CD4-positive, alpha-beta T cell (primary cell): Measurements from ENCODE around the gene PTPRM. TPM values are rescaled to one million over a fixed set of nuclear protein-coding genes. Genes with fewer than 3 reads are reported as not detected.

ENCODE experiments used
- ATAC-seq: fragments of 200-7000 bp; cut with Tn5 transposase; one replicate; pipeline ENCODE4 v1.10.0; 2022; ENCODE audit warnings: mild to moderate bottlenecking; ENCODE audit not compliant: poor library complexity
- CTCF ChIA-PET: fragments of 350-600 bp; sonication (Branson Sonifier 250); formaldehyde crosslinking; loops from one replicate; lab custom pipeline; 2021; ENCODE audit warnings: antibody characterized with exemption, inconsistent platforms; lab: Charles Lee
- POLR2A ChIA-PET: fragments of 350-600 bp; sonication (Branson Sonifier 250); formaldehyde crosslinking; loops from one replicate; lab custom pipeline; 2021; ENCODE audit warnings: antibody characterized with exemption, inconsistent platforms; lab: Charles Lee
- DNase-seq, 14 experiments: peaks; one replicate each; pipeline ENCODE4 v3.0.0-alpha.2; 2013 to 2020; ENCODE audit warnings: mixed read lengths in 2 of 14
- H3K27ac ChIP-seq, 2 donors: one replicate each; pipeline versions ENCODE4 v1.5.1 to v1.7.0; 2013; ENCODE audit warnings: low read length in 2 of 2, low read depth in 1 of 2, mild to moderate bottlenecking in 1 of 2
- H3K27me3 ChIP-seq, 2 experiments: 1 replicate in 1 of 2; 2 replicates in 1 of 2; pipeline versions ENCODE4 v1.6.1 to v1.7.0; 2013; ENCODE audit warnings: low read length in 2 of 2, control low read depth in 1 of 2, mild to moderate bottlenecking in 1 of 2, moderate library complexity in 1 of 2; ENCODE audit not compliant: insufficient read depth in 2 of 2, control insufficient read depth in 1 of 2
- H3K36me3 ChIP-seq: one replicate; pipeline ENCODE4 v1.6.1; 2013; ENCODE audit warnings: low read length, control low read depth; ENCODE audit not compliant: insufficient read depth
- H3K4me1 ChIP-seq: one replicate; pipeline ENCODE4 v1.6.1; 2013; ENCODE audit warnings: low read length, control low read depth; ENCODE audit not compliant: insufficient read depth
- H3K4me3 ChIP-seq: one replicate; pipeline ENCODE4 v1.5.1; 2013; ENCODE audit warnings: mild to moderate bottlenecking, low read length, moderate library complexity
- H3K9me3 ChIP-seq, 2 experiments: 1 replicate in 1 of 2; 2 replicates in 1 of 2; pipeline versions ENCODE4 v1.6.1 to v1.7.0; 2013; ENCODE audit warnings: low read length in 2 of 2, mild to moderate bottlenecking in 2 of 2, control low read depth in 1 of 2, moderate library complexity in 1 of 2; ENCODE audit not compliant: control insufficient read depth in 1 of 2, insufficient read depth in 1 of 2
- H3K27ac Mint-ChIP-seq: one replicate; pipeline ENCODE4 v1.8.0; 2020; ENCODE audit warnings: mixed read lengths
- H3K27me3 Mint-ChIP-seq: one replicate; pipeline ENCODE4 v1.8.0; 2021; ENCODE audit warnings: mixed read lengths
- H3K36me3 Mint-ChIP-seq: one replicate; pipeline ENCODE4 v1.8.0; 2021; ENCODE audit warnings: low read depth, mixed read lengths
- H3K4me1 Mint-ChIP-seq: one replicate; pipeline ENCODE4 v1.8.0; 2021; ENCODE audit warnings: low read depth, mixed read lengths
- H3K4me3 Mint-ChIP-seq: one replicate; pipeline ENCODE4 v1.8.0; 2020; ENCODE audit warnings: mild to moderate bottlenecking, mixed read lengths
- H3K9me3 Mint-ChIP-seq: one replicate; pipeline ENCODE4 v1.8.0; 2020; ENCODE audit warnings: mixed read lengths
- CTCF ChIP-seq: fragments of 200-600 bp; IDR thresholded peaks from one replicate; pipeline ENCODE4 v1.8.0; 2022; ENCODE audit warnings: antibody characterized with exemption, mild to moderate bottlenecking
- intact Hi-C, 2 experiments: fragments of 100-400 bp; cut with DNase I in 1 of 2; cut with micrococcal nuclease in 1 of 2; formaldehyde crosslinking; loops; one replicate each; pipeline versions ENCODE4 v1.15.1 to v1.9.0; 2023 to 2025; cut with DNase I, micrococcal nuclease
- total RNA-seq, 174 experiments: library from RNA in 2 of 174; stranded (reverse) in 2 of 174; gene quantifications; one replicate each; pipeline ENCODE4 v1.2.3 and lab custom pipeline; 2021 to 2026

PTPRM gene
- total RNA-seq, 2 experiments from 2014 or later, result 21.7 to 21.9 TPM

- DNase-seq (no peak), ATAC-seq (no peak)
- Histone ChIP-seq H3K27ac (no peak overlapping the region), H3K4me3 (no peak overlapping the region), H3K9me3 (peaks cover 0 to 4% of the 10 kb centered on the region in 2 experiments), H3K4me1 (no peaks in the 10 kb centered on the region), H3K27me3 (no peaks in the 10 kb centered on the region), H3K36me3 (no peaks in the 10 kb centered on the region)
- H3K4me3 Mint-ChIP-seq, result no peak overlapping the region
- TF ChIP-seq CTCF, result no peak
- no peak overlapping the region for H3K27ac Mint-ChIP-seq
- intact Hi-C loops, result no loop called here
- H3K36me3 Mint-ChIP-seq, result no peaks in the 10 kb centered on the region
- POLR2A ChIA-PET, result no interaction called here
- CTCF ChIA-PET, result no interaction called here
- H3K27me3 Mint-ChIP-seq, result no peaks in the 10 kb centered on the region
- no peaks in the 10 kb centered on the region for H3K4me1 Mint-ChIP-seq
- no peaks in the 10 kb centered on the region for H3K9me3 Mint-ChIP-seq
These were observed 763.5 kb downstream of the PTPRM start for GRCh38 chr18:8330575-8330974.

GRCh38 chr18:8332286-8332685 is 765.2 kb downstream of the PTPRM start:
- H3K4me1 Mint-ChIP-seq, result no peaks in the 10 kb centered on the region
- Histone ChIP-seq H3K36me3 (no peaks in the 10 kb centered on the region), H3K27me3 (no peaks in the 10 kb centered on the region), H3K9me3 (peaks cover 0 to 4% of the 10 kb centered on the region in 2 experiments), H3K27ac (no peak overlapping the region), H3K4me1 (no peaks in the 10 kb centered on the region), H3K4me3 (no peak overlapping the region)
- CTCF ChIA-PET, result no interaction called here
- intact Hi-C loops, result no loop called here
- DNase-seq (no peak), ATAC-seq (no peak)
- no peaks in the 10 kb centered on the region for H3K27me3 Mint-ChIP-seq
- no peaks in the 10 kb centered on the region for H3K36me3 Mint-ChIP-seq
- no peaks in the 10 kb centered on the region for H3K9me3 Mint-ChIP-seq
- POLR2A ChIA-PET, result no interaction called here
- no peak overlapping the region for H3K4me3 Mint-ChIP-seq
- no peak overlapping the region for H3K27ac Mint-ChIP-seq
- TF ChIP-seq CTCF, result no peak

- Histone ChIP-seq H3K27me3 (no peaks in the 10 kb centered on the region), H3K36me3 (no peaks in the 10 kb centered on the region), H3K27ac (no peak overlapping the region), H3K9me3 (peaks cover 0 to 4% of the 10 kb centered on the region in 2 experiments), H3K4me1 (no peaks in the 10 kb centered on the region), H3K4me3 (no peak overlapping the region)
- DNase-seq (no peak), ATAC-seq (no peak)
- ChIA-PET CTCF (no interaction called here), POLR2A (no interaction called here)
- no peaks in the 10 kb centered on the region for H3K27me3 Mint-ChIP-seq
- no peaks in the 10 kb centered on the region for H3K4me1 Mint-ChIP-seq
- H3K9me3 Mint-ChIP-seq, result no peaks in the 10 kb centered on the region
- no peak overlapping the region for H3K27ac Mint-ChIP-seq
- H3K36me3 Mint-ChIP-seq, result no peaks in the 10 kb centered on the region
- H3K4me3 Mint-ChIP-seq, result no peak overlapping the region
- intact Hi-C loops, result no loop called here
- TF ChIP-seq CTCF, result no peak
These were observed 766.8 kb downstream of the PTPRM start for GRCh38 chr18:8333961-8334360.
